BJ (cell line): ENCODE measurements around the gene SNX24. TPM values are rescaled to one million over a fixed set of nuclear protein-coding genes. Genes with fewer than 3 reads are reported as not detected.

Source experiments
- CTCF ChIA-PET: fragments of 350-600 bp; formaldehyde crosslinking; extraction: SDS; loops from one replicate; lab custom pipeline; 2021; ENCODE audit warnings: antibody characterized with exemption, inconsistent platforms; lab: Yijun Ruan, JAX
- POLR2A ChIA-PET: fragments of 300-600 bp; sonication (Branson Sonifier 250); formaldehyde crosslinking; extraction: SDS; loops from one replicate; lab custom pipeline; 2021; ENCODE audit warnings: antibody characterized with exemption; lab: Charles Lee
- DNase-seq: peaks from one replicate; pipeline ENCODE4 v3.0.0-alpha.2; 2011; ENCODE audit warnings: low read depth
- H3K27me3 ChIP-seq: 2 replicates; pipeline ENCODE4 v1.6.0; 2011; ENCODE audit warnings: low read length; ENCODE audit not compliant: control insufficient read depth, insufficient read depth
- H3K36me3 ChIP-seq: 2 replicates; pipeline ENCODE4 v1.5.1; 2011; ENCODE audit warnings: low read length; ENCODE audit not compliant: control insufficient read depth, insufficient read depth
- H3K4me3 ChIP-seq: 2 replicates; pipeline ENCODE4 v1.5.1; 2011; ENCODE audit warnings: low read depth, mild to moderate bottlenecking, control low read depth, low read length
- polyA plus RNA-seq: library from polyadenylated mRNA; depleted of rRNA; stranded (reverse); fragments of >200 nt; gene quantifications from 2 replicates; pipeline ENCODE4 v1.2.3, GENCODE V29; 2011; rRNA removed
- small RNA-seq: library from RNA; depleted of rRNA; stranded (forward); fragments of <200 nt; gene quantifications from one replicate; pipeline ENCODE3, GENCODE V24; 2012; ENCODE audit warnings: low replicate concordance, low read depth; ENCODE audit not compliant: insufficient read length
- TF ChIP-seq, protein P1 (sequence below): IDR thresholded peaks from 2 replicates; pipeline ENCODE4 v1.5.1; 2011; ENCODE audit warnings: low read depth, mild to moderate bottlenecking, control low read depth, inconsistent platforms, low read length, moderate library complexity; ENCODE audit not compliant: insufficient read depth

The SNX24 gene
- polyA plus RNA-seq, 1 experiment = 6.9 TPM

DNA sequence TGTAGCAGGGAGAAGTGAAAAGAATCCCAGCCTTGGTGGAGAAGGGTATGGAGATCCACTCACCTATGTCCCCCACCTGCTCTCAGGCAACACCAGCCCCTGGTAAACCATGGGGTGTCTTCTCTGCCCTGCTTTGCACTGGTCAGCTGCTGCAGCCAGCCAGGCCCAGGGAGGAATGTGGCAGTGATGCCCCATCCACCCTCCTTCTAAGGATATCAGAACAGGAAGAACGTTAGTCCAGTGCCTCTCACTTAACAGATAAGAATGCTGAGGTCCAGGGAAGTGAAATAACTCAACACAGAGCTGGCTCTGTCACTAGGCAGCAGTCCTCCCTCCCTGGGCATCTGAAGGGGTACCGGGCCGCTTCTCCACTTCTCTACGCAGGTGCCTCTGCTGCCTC, 200.8 kb downstream of the SNX24 start:
- H3K36me3 ChIP-seq = no peaks in the 10 kb centered on the region
- DNase-seq = no peak
- ChIA-PET POLR2A (no interaction called here), CTCF (no interaction called here)
- no peaks in the 10 kb centered on the region; the same call in 1 of the 2 replicates for H3K27me3 ChIP-seq
- TF ChIP-seq, protein P1, sequence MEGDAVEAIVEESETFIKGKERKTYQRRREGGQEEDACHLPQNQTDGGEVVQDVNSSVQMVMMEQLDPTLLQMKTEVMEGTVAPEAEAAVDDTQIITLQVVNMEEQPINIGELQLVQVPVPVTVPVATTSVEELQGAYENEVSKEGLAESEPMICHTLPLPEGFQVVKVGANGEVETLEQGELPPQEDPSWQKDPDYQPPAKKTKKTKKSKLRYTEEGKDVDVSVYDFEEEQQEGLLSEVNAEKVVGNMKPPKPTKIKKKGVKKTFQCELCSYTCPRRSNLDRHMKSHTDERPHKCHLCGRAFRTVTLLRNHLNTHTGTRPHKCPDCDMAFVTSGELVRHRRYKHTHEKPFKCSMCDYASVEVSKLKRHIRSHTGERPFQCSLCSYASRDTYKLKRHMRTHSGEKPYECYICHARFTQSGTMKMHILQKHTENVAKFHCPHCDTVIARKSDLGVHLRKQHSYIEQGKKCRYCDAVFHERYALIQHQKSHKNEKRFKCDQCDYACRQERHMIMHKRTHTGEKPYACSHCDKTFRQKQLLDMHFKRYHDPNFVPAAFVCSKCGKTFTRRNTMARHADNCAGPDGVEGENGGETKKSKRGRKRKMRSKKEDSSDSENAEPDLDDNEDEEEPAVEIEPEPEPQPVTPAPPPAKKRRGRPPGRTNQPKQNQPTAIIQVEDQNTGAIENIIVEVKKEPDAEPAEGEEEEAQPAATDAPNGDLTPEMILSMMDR = no peak
- no peak overlapping the region for H3K4me3 ChIP-seq

DNA sequence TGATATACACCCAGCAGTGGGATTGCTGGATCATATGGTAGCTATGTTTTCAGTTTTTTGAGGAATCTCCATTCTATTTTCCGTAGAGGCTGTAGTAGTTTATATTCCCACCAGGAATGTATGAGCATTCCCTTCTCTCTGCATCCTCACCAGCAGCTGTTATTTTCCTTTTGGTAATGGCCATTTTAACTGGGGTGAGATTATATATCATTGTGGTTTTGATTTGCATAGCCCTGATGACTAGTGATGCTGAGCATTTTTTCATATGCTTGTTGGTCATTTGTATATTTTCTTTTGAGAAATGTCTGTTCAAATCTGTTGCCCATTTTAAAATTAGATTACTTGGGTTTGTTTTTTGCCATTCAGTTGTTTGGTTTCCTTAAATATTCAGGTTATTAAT, 202.3 kb downstream of the SNX24 start:
- ChIA-PET POLR2A (no interaction called here), CTCF (no interaction called here)
- Histone ChIP-seq H3K27me3 (no peaks in the 10 kb centered on the region; the same call in 1 of the 2 replicates), H3K36me3 (no peaks in the 10 kb centered on the region), H3K4me3 (no peak overlapping the region)
- TF ChIP-seq, protein P1 = no peak
- DNase-seq = no peak

DNA sequence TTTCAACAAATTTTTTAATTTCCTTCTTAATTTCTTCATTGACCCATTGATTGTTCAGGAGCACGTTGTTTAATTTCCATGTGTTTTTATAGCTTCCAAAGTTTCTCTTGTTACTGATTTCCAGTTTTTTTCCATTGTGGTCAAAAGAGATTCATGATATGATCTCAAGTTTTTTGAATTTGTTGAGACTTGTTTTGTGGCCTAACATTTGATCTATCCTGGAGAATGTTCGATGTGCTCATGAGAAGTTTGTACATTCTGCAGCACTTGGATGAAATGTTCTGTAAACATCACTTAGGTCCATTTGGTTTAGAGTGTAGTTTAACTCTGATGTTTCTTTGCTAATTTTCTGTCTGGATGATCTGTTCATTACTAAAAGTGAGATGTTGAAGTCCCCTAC, 205.8 kb downstream of the SNX24 start:
- TF ChIP-seq, protein P1 = no peak
- Histone ChIP-seq H3K4me3 (no peak overlapping the region), H3K27me3 (no peaks in the 10 kb centered on the region), H3K36me3 (no peaks in the 10 kb centered on the region)
- ChIA-PET CTCF (no interaction called here), POLR2A (no interaction called here)
- DNase-seq = no peak

Small RNAs within 50 kb of the gene (small RNA-seq; reads per million reads assigned to genes)
- not detected for gene RN7SL689P

Other genes with a start within 250 kb of the SNX24 start
- gene SNX2, start 70.5 kb upstream of the SNX24 start, polyA plus RNA-seq = 23.5 and 33.1 TPM in 2 replicates
- 62.3 and 70.7 TPM in 2 replicates for gene PPIC, start 191.1 kb downstream of the SNX24 start, polyA plus RNA-seq
- 0.31 and 0.32 TPM in 2 replicates for gene PRDM6, start 243.6 kb downstream of the SNX24 start, polyA plus RNA-seq